Upper lobe of left lung (tissue), 4 donors: ENCODE data around the gene SUCLG1.

Experiments
- EP300 ChIP-seq, 4 donors: sonication (generic); formaldehyde crosslinking; IDR thresholded peaks; one replicate each; pipeline ENCODE4 v1.5.1; 2017; ENCODE audit warnings: antibody characterized with exemption in 4 of 4, control low read depth in 2 of 4
- POLR2A ChIP-seq, 4 donors: fragments of 450-650 bp; IDR thresholded peaks; one replicate each; pipeline ENCODE4 v1.5.1; 2016 to 2017; ENCODE audit warnings: antibody characterized with exemption in 4 of 4, mild to moderate bottlenecking in 2 of 4
- POLR2AphosphoS5 ChIP-seq, 2 donors: sonication (generic); formaldehyde crosslinking; IDR thresholded peaks; one replicate each; pipeline ENCODE4 v1.5.1; 2017; ENCODE audit warnings: antibody characterized with exemption in 2 of 2
- TF ChIP-seq, protein P1 (sequence below), 6 experiments: fragments of 450-650 bp in 4 of 6; fragments of 200-600 bp in 2 of 6; sonication (generic) in 2 of 6; IDR thresholded peaks; one replicate each; pipeline ENCODE4 v1.5.1; 2016 to 2019; ENCODE audit warnings: antibody characterized with exemption in 6 of 6

DNA sequence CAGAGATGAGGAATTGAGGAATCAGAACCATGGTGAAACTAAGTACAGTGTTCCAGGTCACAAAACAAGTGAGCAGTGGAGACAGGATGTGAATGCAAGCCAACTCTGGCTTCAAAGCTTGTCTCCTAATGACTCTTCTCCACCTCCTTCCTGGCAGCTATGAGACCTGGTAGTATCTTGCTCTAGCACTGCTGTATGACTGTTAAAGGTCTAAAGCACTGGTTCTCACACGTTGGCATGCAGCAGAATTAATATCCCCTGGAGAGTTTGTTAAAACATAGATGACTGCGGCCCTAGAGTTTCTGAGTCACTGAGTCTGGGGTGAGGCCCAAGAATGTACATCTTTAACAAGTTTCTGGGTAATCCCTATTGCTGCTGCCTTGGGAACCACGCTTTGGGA lies 63.3 kb downstream of the SUCLG1 start:
- TF ChIP-seq, protein P1, sequence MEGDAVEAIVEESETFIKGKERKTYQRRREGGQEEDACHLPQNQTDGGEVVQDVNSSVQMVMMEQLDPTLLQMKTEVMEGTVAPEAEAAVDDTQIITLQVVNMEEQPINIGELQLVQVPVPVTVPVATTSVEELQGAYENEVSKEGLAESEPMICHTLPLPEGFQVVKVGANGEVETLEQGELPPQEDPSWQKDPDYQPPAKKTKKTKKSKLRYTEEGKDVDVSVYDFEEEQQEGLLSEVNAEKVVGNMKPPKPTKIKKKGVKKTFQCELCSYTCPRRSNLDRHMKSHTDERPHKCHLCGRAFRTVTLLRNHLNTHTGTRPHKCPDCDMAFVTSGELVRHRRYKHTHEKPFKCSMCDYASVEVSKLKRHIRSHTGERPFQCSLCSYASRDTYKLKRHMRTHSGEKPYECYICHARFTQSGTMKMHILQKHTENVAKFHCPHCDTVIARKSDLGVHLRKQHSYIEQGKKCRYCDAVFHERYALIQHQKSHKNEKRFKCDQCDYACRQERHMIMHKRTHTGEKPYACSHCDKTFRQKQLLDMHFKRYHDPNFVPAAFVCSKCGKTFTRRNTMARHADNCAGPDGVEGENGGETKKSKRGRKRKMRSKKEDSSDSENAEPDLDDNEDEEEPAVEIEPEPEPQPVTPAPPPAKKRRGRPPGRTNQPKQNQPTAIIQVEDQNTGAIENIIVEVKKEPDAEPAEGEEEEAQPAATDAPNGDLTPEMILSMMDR (IDR thresholded peaks at IDR 0.05), result no peak
- TF ChIP-seq POLR2A (IDR thresholded peaks at IDR 0.05) (no peak), EP300 (IDR thresholded peaks at IDR 0.05) (no peak), POLR2AphosphoS5 (IDR thresholded peaks at IDR 0.05) (no peak)
